Activated naive CD4-positive, alpha-beta T cell treated with anti-CD3 and anti-CD28 coated beads, Interleukin-2, amount 10 ng/mL, durations not matched to agents 5 hours and 36 hours (primary cell): Measurements from ENCODE around the gene C6orf136. TPM values are rescaled to one million over a fixed set of nuclear protein-coding genes. Genes with fewer than 3 reads are reported as not detected.

Source experiments
- total RNA-seq, 2 experiments: library from RNA; stranded (reverse); gene quantifications; one replicate each; pipeline ENCODE4 v1.2.3, GENCODE V29; 2021

The C6orf136 gene, protein sequence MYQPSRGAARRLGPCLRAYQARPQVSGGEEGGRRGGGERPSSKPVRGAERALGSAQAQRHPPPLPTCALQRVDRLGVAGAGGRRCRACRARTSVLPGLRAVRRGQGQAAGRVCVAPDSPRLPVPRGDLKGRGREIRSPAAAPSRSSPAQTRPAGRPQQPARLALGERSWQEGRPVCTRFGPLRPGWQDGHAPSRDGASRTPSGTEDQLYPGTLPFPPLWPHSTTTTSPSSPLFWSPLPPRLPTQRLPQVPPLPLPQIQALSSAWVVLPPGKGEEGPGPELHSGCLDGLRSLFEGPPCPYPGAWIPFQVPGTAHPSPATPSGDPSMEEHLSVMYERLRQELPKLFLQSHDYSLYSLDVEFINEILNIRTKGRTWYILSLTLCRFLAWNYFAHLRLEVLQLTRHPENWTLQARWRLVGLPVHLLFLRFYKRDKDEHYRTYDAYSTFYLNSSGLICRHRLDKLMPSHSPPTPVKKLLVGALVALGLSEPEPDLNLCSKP
- total RNA-seq, result 10 to 100 TPM; 19.5 to 24.2 TPM

DNA sequence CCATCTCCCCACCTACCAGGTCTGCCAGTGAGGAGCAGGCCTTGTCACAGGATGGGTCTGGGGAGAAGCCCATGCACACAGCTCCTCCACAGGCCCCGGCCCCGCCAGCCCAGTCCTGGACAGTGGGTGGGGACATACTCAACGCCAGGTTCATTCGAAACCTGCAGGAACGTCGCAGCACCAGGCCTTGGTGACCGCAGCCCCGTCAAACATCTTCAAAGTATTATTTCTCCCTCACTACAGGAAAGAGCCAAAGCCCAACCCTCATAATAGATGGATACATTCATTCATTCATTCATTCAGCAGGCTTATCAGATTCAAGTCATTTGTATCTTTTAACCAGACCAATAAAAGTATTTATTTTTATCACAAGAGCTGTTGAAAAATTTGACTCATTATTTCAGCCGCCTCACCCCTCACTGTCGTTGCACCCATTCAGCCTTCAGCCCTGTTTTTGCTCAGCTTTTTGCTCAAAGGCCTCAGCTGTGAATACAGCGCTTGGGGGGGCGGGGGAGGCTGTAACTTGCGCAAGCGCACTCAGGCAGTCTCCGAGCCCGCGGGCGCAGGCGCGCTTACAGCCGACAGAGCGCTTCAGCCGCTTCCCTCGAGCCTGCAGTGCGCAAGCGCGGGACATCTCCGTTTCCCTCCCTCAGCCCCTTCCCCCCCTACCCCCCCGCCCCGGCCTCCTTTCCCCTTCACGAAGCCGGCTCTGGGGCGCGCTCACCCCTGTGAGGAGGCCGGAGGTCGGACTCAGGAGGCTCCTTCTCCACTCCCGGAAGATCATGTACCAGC is at the start of gene C6orf136:
Gene C6orf136 (plus strand): TSS at position 684 of the 792 bp plus-strand sequence. CDS start 99 bp downstream, at position 783.

DNA sequence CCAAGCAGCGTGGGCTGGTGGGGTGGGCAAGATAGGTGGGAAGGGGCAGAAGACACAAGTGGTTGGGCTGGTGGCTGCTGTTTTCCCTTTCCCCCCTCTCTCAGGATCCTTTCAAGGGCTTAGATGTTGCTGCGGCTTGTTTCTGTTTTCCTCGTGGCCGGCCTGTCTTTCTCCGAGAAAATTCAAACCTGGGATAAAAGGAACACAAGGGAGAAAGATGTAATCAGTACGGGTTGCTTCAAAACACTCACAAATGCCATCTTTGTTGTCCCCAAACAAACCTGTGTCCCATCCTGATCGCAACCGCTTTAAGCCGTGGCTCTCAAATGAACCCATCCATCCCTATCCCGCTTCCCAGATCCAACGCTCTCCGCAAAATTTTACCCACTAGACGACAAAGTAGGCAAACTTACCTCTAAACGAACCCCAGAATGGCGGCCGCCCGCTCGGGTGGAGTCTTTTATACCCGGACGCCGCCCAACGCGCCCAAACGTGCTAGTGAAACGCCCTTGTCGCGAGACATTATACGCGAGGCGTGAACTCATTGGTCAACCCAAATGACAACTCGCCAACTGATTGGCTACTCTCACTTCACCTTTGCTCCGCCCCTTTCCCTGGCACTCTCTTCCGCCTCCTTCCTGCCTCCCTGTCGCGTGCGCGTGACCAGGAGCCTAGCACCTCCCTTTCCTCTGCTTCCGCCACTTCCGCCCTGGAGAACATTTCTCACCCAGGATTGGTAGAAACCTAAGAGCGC is 29.9 kb upstream of the C6orf136 start, which contains the start of gene PPP1R10:
Gene PPP1R10 (minus strand): TSS at position 433 of the 754 bp plus-strand sequence. CDS start 7,299 bp downstream, outside the sequence.

DNA sequence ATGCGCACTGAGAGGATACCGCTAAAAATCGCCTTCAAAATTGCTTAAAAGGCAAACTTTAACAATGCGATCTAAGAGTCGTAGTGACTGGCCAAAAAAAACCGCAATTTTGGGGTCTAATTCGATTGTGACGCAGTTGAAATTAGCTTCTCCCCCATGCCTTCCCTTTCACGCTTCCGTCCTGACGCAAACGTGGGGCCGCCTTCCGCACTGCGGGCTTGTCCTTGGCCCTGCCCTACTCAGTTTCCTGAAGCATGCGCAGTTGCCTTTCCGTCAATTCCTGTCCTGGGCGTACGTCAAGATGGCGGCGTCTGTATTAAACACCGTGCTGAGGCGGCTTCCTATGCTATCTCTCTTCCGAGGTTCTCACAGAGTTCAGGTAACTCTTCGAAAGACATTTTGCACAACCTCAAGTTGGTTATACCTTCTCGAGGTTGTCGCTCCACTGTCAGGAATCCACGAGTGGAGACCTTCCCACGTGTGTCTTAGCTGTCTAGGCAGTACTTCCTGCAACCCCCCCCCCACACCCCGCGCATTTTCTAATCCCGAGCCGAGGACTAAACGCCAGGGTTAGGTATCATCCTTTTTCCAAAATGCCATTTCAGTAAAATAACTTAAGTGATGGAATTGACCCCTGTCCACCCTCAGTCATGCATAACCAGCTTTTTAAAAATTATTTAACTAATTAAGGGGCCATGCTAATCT is 29.2 kb upstream of the C6orf136 start, which contains the start of gene MRPS18B:
Gene MRPS18B (plus strand): TSS at position 276 of the 705 bp plus-strand sequence. CDS start 26 bp downstream, at position 302.

DNA sequence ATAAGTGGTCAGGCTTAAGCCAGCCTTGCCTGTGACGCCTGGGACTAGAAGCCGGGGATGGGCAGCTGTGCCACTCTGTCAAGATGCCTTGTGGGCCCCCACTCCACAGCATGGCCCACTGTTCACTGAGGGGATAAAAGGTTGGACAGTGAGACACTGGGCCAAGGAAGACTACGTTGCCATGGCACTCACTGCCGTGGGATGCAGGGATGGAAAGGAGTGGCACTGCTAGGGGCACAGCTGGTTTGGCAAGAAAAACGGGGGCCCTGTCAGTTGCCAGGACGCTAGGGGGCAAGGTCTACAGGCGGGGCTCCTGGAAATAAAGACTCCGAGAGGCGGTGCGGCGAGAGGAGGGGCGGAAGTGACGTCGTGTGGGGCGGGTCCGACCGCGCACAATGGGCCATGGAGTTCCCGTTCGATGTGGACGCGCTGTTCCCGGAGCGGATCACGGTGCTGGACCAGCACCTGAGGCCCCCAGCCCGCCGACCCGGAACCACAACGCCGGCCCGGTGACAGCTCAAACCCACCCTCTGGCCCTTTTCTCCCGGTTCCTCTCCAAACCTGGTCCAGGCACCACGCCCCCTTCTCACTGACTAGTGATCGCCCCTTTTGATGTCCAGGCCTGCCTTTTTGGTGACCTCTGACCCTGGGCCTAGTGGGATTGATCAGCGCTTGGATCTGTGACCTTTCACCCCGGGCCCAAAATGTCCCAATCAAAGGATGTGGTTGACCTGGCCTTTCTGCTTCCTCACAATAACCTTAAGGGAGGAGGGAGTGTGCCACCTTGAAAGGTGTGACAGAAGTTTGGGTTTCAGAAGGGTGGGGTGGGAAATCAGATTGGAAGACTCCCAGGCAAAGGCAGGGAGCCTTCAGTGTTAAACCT is 20.2 kb upstream of the C6orf136 start, which contains the start of gene ATAT1:
Gene ATAT1 (plus strand): TSS at position 391 of the 883 bp plus-strand sequence.

DNA sequence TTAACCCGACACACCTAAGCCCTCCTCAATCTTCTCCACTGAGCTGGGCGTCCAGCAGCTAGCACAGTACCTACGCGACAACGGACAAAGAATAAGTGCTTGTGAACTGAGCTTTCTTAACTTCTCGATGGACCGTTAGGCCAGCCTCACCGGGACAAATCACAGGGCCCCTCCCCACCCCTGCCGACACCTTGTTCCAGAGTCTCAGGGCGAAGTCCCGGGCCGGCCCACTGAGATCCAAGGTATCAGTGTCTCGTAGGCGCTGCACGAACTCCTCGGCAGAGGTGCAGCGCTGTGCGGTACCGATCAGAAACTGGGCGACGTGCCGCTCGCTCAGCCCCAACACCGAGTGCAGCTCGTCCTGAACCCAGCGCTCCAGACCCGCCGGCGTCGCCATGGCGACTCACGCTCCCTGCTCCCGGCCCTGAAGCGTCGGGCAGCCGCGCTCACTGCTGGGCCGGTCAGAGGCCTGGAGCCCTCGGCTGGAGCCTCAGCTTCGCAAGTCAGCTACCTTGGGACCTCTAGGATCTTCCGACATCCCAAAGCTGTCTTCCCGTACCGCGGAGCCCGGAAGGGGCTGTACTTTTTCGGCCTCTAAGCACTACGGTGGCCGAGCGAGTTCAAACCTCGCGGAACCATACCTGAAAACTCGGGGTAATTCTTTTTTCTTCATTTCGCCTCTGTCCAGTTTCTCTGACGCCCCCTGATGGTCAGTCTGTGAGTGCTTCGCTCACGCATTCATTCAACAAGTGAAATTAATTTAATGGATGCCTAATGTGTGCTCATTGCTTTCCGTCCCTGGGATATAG is 25.7 kb downstream of the C6orf136 start, which contains the start of gene DHX16:
Gene DHX16 (minus strand): TSS at position 562 of the 809 bp plus-strand sequence. CDS start 165 bp downstream, at position 397.

DNA sequence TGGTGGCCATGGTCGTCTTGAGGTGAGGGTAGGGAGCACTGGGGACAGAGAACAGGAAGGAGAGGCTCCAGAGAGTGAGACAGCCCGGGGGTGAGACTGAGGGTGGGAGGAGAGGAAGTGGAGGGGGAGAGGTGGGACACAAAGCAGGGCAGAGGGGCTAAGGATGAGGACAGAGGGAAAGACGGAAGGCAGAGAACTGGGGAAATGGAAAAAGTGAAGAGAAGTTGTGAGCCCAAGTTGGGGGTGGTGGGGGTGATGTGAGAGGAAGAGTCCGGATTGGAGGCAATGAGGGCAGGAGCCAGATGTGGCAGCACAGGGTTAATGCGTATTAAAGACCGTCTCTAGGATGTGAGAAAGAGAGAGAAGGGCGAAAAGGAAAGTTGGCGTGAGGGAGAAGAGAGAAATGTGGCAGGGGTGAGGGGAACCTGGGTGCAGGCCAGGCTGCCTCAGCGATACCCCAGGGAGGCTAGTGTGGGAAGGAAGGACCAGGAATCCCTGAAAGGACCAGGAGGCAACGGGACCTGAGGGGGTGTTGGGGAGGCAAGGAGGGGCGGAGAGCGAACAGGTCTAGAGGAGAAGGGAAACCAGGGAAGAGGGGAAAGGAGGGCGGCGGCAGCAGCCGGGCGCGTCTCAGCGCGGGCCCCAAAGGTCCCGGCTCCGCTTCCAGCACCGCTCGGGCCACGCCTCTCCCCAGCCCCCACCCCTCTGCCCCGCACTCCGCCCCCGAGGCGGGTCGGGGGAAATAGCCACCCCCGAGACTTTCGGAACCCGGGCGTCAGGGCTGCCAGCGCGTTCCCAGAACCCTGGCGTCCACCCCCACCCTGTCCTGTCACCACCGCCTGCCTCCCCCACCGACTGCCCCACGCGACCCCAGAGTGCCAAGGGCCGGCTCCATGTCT is 39.3 kb downstream of the C6orf136 start, which contains the start of gene PPP1R18:
Gene PPP1R18 (minus strand): TSS at position 637 of the 899 bp plus-strand sequence. CDS start 627 bp downstream, at position 10.

DNA sequence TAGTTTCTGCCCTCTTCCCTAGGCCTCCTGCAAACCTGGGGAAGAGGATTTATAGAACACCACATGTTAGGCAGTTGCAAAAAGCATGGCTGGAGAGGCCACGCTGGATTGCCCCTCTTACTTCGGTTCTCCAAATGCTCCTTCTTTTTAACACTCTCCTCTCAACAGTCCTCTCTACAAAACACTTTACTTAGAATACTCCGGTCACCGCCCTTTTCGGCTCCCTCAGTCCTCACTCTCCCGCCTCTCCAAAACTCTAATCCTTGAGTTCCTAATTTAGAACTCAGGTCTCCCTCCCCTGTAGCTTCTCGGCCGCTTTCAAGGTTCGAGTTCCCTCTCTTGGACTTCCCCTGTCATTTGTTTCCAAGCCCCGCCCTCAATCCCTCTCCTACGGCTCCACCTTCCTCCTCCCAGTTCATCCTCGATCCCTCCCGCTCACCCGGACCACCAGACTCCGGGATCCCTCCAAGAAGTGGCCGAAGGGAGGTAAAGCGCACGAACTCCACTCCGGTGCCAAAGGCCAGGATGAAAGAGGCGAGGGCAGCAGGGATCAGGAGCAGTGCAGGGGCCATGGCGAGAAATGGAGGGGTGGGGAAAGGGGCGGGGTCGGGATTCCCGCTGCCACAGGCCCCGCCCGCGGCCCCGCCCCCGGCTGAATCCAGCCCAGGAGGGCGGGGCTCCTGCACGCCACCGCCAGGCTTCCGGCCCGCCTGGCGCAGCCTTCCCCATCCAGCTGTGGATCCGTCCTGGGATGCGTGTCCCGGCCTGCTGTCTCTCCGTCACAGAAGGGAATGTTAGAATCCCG is 43.7 kb downstream of the C6orf136 start, which contains the start of gene NRM:
Gene NRM (minus strand): TSS at position 582 of the 805 bp plus-strand sequence. CDS start 10 bp downstream, at position 572.

Other genes with a start within 250 kb of the C6orf136 start
- 100 to 1,000 TPM; 919 to 935 TPM for gene HLA-E, start 157.6 kb upstream of the C6orf136 start, total RNA-seq
- 10 to 100 TPM; 65.9 to 67.0 TPM for gene GNL1, start 90.6 kb upstream of the C6orf136 start, total RNA-seq
- 10 to 100 TPM; 14.9 to 16.1 TPM for gene PRR3, start 89.8 kb upstream of the C6orf136 start, total RNA-seq
- gene ABCF1, start 75.7 kb upstream of the C6orf136 start, total RNA-seq, result 10 to 100 TPM; 67.6 to 72.8 TPM
- 100 to 1,000 TPM; 109 to 115 TPM for gene PPP1R10, start 29.9 kb upstream of the C6orf136 start, total RNA-seq
- gene MRPS18B, start 29.3 kb upstream of the C6orf136 start, total RNA-seq, result 10 to 100 TPM; 36.7 to 39.8 TPM
- gene ATAT1, start 20.3 kb upstream of the C6orf136 start, total RNA-seq, result 1 to 10 TPM; 8.4 to 9.6 TPM
- 10 to 100 TPM; 34.3 to 36.2 TPM for gene DHX16, start 25.9 kb downstream of the C6orf136 start, total RNA-seq
- 100 to 1,000 TPM; 247 to 254 TPM for gene PPP1R18, start 39.5 kb downstream of the C6orf136 start, total RNA-seq
- 10 to 100 TPM; 40.5 to 44.6 TPM for gene NRM, start 43.9 kb downstream of the C6orf136 start, total RNA-seq
- gene MDC1, start 70.1 kb downstream of the C6orf136 start, total RNA-seq, result 10 to 100 TPM; 55.0 to 57.5 TPM
- gene TUBB, start 73.2 kb downstream of the C6orf136 start, total RNA-seq, result 1,000 to 10,000 TPM; 1,002 to 1,008 TPM
- gene FLOT1, start 95.6 kb downstream of the C6orf136 start, total RNA-seq, result 100 to 1,000 TPM; 209 to 215 TPM
- 10 to 100 TPM; 34.2 to 34.3 TPM for gene IER3, start 97.4 kb downstream of the C6orf136 start, total RNA-seq
- gene DDR1, start 237.4 kb downstream of the C6orf136 start, total RNA-seq, result 1 to 10 TPM; 7.0 to 9.3 TPM